Ovary (tissue), 9 donors: ENCODE measurements around the gene CD52. TPM values are rescaled to one million over a fixed set of nuclear protein-coding genes. Genes with fewer than 3 reads are reported as not detected.

Experiments
- DNase-seq, 5 donors: peaks; one replicate each; pipeline ENCODE4 v3.0.0-alpha.2; 2019 to 2020
- H3K27ac ChIP-seq, 2 donors: fragments of 200-600 bp; one replicate each; pipeline versions ENCODE4 v1.5.1 to v1.8.0; 2019 to 2022
- H3K27me3 ChIP-seq: fragments of 200-600 bp; one replicate; pipeline ENCODE4 v1.8.0; 2022
- H3K36me3 ChIP-seq: fragments of 200-600 bp; sonication (generic); one replicate; pipeline ENCODE4 v1.5.1; 2019
- H3K4me1 ChIP-seq: one replicate; pipeline ENCODE4 v1.8.1; 2013; ENCODE audit warnings: mild to moderate bottlenecking, moderate library complexity; ENCODE audit not compliant: insufficient read depth
- H3K4me3 ChIP-seq: fragments of 200-600 bp; sonication (generic); one replicate; pipeline ENCODE4 v1.5.1; 2017
- H3K9me3 ChIP-seq, 2 donors: fragments of 200-600 bp in 1 of 2; sonication (generic) in 1 of 2; one replicate each; pipeline versions ENCODE4 v1.5.1 to v1.8.1; 2013 to 2019; ENCODE audit warnings: mild to moderate bottlenecking in 1 of 2, moderate library complexity in 1 of 2
- EP300 ChIP-seq: sonication (generic); formaldehyde crosslinking; IDR thresholded peaks from one replicate; pipeline ENCODE4 v1.6.1; 2017; ENCODE audit warnings: antibody characterized with exemption
- POLR2A ChIP-seq: fragments of 450-650 bp; IDR thresholded peaks from one replicate; pipeline ENCODE4 v1.6.1; 2017; ENCODE audit warnings: antibody characterized with exemption, mild to moderate bottlenecking, moderate library complexity
- WGBS, 3 donors: extraction: QIAGEN DNeasy Blood & Tissue Kit in 1 of 3; methylation state at CpG; one replicate each; pipeline versions ENCODE4 v1.1.5 to v1.1.7; 2013 to 2017; 5-methylcytosine and 5-hydroxymethylcytosine counted together
- intact Hi-C, 4 donors: fragments of 100-400 bp; cut with DNase I; formaldehyde crosslinking; loops; one replicate each; pipeline versions ENCODE4 v1.11.0 to v1.15.1; 2022 to 2023
- polyA plus RNA-seq, 2 donors: library from polyadenylated mRNA; stranded (reverse); fragments of 200-250 nt in 1 of 2; fragments of 350-450 nt in 1 of 2; fragmentation: Illumina TruSeq in 1 of 2; extraction: RNeasy Lipid Tissue Mini Kit (QIAGEN cat#74804) in 1 of 2; gene quantifications; one replicate each; pipeline ENCODE4 v1.2.3, GENCODE V29; 2013 to 2014
- total RNA-seq, 7 donors: library from RNA; depleted of rRNA in 2 of 7; stranded (reverse); fragments of >200 nt in 2 of 7; fragmentation: NEBNext Ultra II Directional in 3 of 7; extraction: Animal tissue kit (Norgen Biotek cat#: 25700) in 3 of 7; gene quantifications; one replicate each; pipeline versions ENCODE4 v1.1.0 to v1.2.4, GENCODE V29; 2016 to 2023
- TF ChIP-seq, protein P1 (sequence below), 3 donors: fragments of 450-650 bp in 2 of 3; fragments of 200-600 bp in 1 of 3; IDR thresholded peaks; one replicate each; pipeline versions ENCODE4 v1.5.1 to v1.8.0; 2016 to 2022; ENCODE audit warnings: antibody characterized with exemption in 3 of 3, mild to moderate bottlenecking in 1 of 3
- donor health status: DM: no; HTN: no; CAD: no; lungs with moderate emphysema.
- donor health status: DM: no; HTN: no; CAD: no.
- donor health status: Bipolar disorder and iron deficiency.
- donor health status: DM: yes; HTN: yes; CAD: no.
- donor health status: DM: no; HTN: no; CAD: no.
- donor health status: DM: yes; HTN: yes; CAD: no.

CD52 gene
- total and polyA plus RNA-seq, 9 donors, result 1.3 to 45.5 (median 4.3) TPM; not detected in 1

DNA sequence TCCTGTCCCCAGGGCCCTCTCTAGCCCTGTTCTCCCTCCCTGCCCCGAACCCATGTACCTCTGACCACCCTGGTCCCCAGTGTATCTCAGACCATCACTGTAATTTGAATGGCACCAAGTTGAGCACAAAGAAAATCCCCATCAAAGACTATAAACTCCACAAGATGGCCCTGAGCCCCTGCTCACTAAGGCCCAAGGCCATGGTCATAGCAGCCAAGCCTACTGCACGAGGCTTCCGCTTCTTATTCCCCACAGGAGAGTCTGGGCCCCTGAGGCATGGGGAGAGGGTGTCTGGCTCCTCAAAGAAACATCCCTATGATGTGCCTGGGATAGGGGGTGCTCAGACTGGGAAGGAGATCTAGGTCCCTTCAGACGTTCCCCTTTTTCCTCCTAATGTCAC, 50.2 kb downstream of the CD52 start:
- Histone ChIP-seq H3K9me3 (peaks cover 0 to 4% of the 10 kb centered on the region in 2 donors), H3K27me3 (no peaks in the 10 kb centered on the region), H3K36me3 (no peaks in the 10 kb centered on the region), H3K4me3 (no peak overlapping the region), H3K4me1 (no peaks in the 10 kb centered on the region), H3K27ac (no peak overlapping the region)
- DNase-seq, result no peak
- WGBS, 3 donors, result 57 to 65% (median 64%) methylated on average over 4 of the region's 4 CpGs
- intact Hi-C loops, result no loop called here
- TF ChIP-seq, protein P1, sequence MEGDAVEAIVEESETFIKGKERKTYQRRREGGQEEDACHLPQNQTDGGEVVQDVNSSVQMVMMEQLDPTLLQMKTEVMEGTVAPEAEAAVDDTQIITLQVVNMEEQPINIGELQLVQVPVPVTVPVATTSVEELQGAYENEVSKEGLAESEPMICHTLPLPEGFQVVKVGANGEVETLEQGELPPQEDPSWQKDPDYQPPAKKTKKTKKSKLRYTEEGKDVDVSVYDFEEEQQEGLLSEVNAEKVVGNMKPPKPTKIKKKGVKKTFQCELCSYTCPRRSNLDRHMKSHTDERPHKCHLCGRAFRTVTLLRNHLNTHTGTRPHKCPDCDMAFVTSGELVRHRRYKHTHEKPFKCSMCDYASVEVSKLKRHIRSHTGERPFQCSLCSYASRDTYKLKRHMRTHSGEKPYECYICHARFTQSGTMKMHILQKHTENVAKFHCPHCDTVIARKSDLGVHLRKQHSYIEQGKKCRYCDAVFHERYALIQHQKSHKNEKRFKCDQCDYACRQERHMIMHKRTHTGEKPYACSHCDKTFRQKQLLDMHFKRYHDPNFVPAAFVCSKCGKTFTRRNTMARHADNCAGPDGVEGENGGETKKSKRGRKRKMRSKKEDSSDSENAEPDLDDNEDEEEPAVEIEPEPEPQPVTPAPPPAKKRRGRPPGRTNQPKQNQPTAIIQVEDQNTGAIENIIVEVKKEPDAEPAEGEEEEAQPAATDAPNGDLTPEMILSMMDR (IDR thresholded peaks at IDR 0.05), result no peak
- TF ChIP-seq EP300 (no peak), POLR2A (no peak)

DNA sequence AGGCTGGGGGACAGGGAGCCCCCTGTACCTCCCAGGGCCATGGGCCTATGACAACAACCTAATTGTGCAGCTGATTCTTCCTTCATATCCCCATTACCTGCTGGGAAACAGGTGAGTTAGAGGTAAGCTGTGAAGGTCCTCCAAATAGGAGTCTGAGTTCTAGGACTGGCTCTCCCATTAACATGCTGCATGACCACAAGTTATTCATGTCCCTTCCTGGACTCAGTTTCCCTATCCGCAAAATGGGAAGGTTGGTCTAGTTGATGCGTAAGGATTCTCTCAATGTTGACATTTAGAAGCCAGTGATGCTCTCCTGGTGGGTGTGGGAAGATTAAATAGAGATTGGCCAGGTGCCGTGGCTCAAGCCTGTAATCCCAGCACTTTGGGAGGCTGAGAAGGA, 50.7 kb downstream of the CD52 start:
- Histone ChIP-seq H3K4me1 (no peaks in the 10 kb centered on the region), H3K36me3 (no peaks in the 10 kb centered on the region), H3K27ac (no peak overlapping the region), H3K27me3 (no peaks in the 10 kb centered on the region), H3K4me3 (no peak overlapping the region), H3K9me3 (peaks cover 0 to 4% of the 10 kb centered on the region in 2 donors)
- TF ChIP-seq EP300 (no peak), POLR2A (no peak)
- TF ChIP-seq, protein P1 (IDR thresholded peaks at IDR 0.05), result no peak
- intact Hi-C loops, result no loop called here
- DNase-seq, result no peak
- WGBS, 3 donors, result 86 to 97% (median 89%) methylated on average over 3 of the region's 3 CpGs

Other genes starting within 250 kb of the CD52 start
- gene PDIK1L, start 206.1 kb upstream of the CD52 start, total RNA-seq, result 10 to 100 TPM in 5 of 7 donors, 1 to 10 TPM in 2; 5.7 to 16.5 (median 12.3) TPM
- 1 to 10 TPM; 4.5 to 4.6 TPM for gene PDIK1L, start 206.1 kb upstream of the CD52 start, polyA plus RNA-seq
- 1 to 10 TPM in 6 of 7 donors, under 1 TPM in 1; 0.91 to 4.9 (median 2.1) TPM for gene FAM110D, start 158.9 kb upstream of the CD52 start, total RNA-seq
- 1 to 10 TPM; 1.6 to 3.0 TPM for gene FAM110D, start 158.9 kb upstream of the CD52 start, polyA plus RNA-seq
- gene C1orf232, start 149.0 kb upstream of the CD52 start, total RNA-seq, result not detected
- gene C1orf232, start 149.0 kb upstream of the CD52 start, polyA plus RNA-seq, result not detected
- gene ZNF593, start 148.1 kb upstream of the CD52 start, total RNA-seq, result 10 to 100 TPM; 17.8 to 62.5 (median 40.1) TPM
- gene ZNF593, start 148.1 kb upstream of the CD52 start, polyA plus RNA-seq, result 10 to 100 TPM in 1 of 2 donors, 1 to 10 TPM in 1; 1.8 to 36.5 TPM
- gene ZNF593OS, start 146.1 kb upstream of the CD52 start, total RNA-seq, result not detected
- gene ZNF593OS, start 146.1 kb upstream of the CD52 start, polyA plus RNA-seq, result under 1 TPM in 1 of 2 donors, not detected in 1; 0.54 TPM
- 10 to 100 TPM in 1 of 7 donors, 1 to 10 TPM in 6; 2.9 to 16.8 (median 6.3) TPM for gene CNKSR1, start 140.5 kb upstream of the CD52 start, total RNA-seq
- gene CNKSR1, start 140.5 kb upstream of the CD52 start, polyA plus RNA-seq, result 1 to 10 TPM in 1 of 2 donors, under 1 TPM in 1; 0.73 to 1.7 TPM
- gene CATSPER4, start 127.4 kb upstream of the CD52 start, total RNA-seq, result not detected
- not detected for gene CATSPER4, start 127.4 kb upstream of the CD52 start, polyA plus RNA-seq
- gene CEP85, start 83.8 kb upstream of the CD52 start, total RNA-seq, result 1 to 10 TPM; 2.3 to 8.4 (median 4.0) TPM
- 1 to 10 TPM; 2.0 to 4.4 TPM for gene CEP85, start 83.8 kb upstream of the CD52 start, polyA plus RNA-seq
- 100 to 1,000 TPM in 1 of 7 donors, 10 to 100 TPM in 6; 18.6 to 117 (median 58.3) TPM for gene SH3BGRL3, start 37.9 kb upstream of the CD52 start, total RNA-seq
- 100 to 1,000 TPM in 1 of 2 donors, 10 to 100 TPM in 1; 57.8 to 242 TPM for gene SH3BGRL3, start 37.9 kb upstream of the CD52 start, polyA plus RNA-seq
- 10 to 100 TPM; 17.3 to 37.0 (median 28.8) TPM for gene UBXN11, start 11.3 kb upstream of the CD52 start, total RNA-seq
- gene UBXN11, start 11.3 kb upstream of the CD52 start, polyA plus RNA-seq, result 10 to 100 TPM in 1 of 2 donors, 1 to 10 TPM in 1; 3.6 to 25.1 TPM
- gene CRYBG2, start 36.2 kb downstream of the CD52 start, total RNA-seq, result 1 to 10 TPM in 1 of 7 donors, under 1 TPM in 1, not detected in 5; 0.23 to 2.3 TPM
- under 1 TPM in 1 of 2 donors, not detected in 1; 0.11 TPM for gene CRYBG2, start 36.2 kb downstream of the CD52 start, polyA plus RNA-seq
- gene ZNF683, start 54.8 kb downstream of the CD52 start, total RNA-seq, result under 1 TPM in 3 of 7 donors, not detected in 4; 0.28 to 0.50 (median 0.41) TPM
- under 1 TPM in 1 of 2 donors, not detected in 1; 0.15 TPM for gene ZNF683, start 54.8 kb downstream of the CD52 start, polyA plus RNA-seq
- 1 to 10 TPM in 1 of 7 donors, not detected in 6; 1.3 TPM for gene LIN28A, start 92.9 kb downstream of the CD52 start, total RNA-seq
- gene LIN28A, start 92.9 kb downstream of the CD52 start, polyA plus RNA-seq, result not detected
- gene DHDDS, start 114.4 kb downstream of the CD52 start, total RNA-seq, result 10 to 100 TPM; 20.0 to 46.2 (median 27.3) TPM
- 10 to 100 TPM; 13.0 to 37.8 TPM for gene DHDDS, start 114.4 kb downstream of the CD52 start, polyA plus RNA-seq
- 100 to 1,000 TPM; 199 to 504 (median 381) TPM for gene HMGN2, start 154.5 kb downstream of the CD52 start, total RNA-seq
- gene HMGN2, start 154.5 kb downstream of the CD52 start, polyA plus RNA-seq, result 100 to 1,000 TPM; 608 to 609 TPM
- 10 to 100 TPM in 1 of 7 donors, 1 to 10 TPM in 6; 3.2 to 18.8 (median 5.2) TPM for gene RPS6KA1, start 211.8 kb downstream of the CD52 start, total RNA-seq
- 10 to 100 TPM in 1 of 2 donors, 1 to 10 TPM in 1; 2.2 to 11.2 TPM for gene RPS6KA1, start 211.8 kb downstream of the CD52 start, polyA plus RNA-seq